ENCODE data around the gene HELZ2.

Gene HELZ2

GRCh38 chr20:63591147-63591533 lies 17.1 kb upstream of the HELZ2 start:
- TF ChIP-seq CTCF (IDR thresholded peaks at IDR 0.05; ENCODE audit: extremely low read depth, insufficient read depth, missing control alignments) = no peak
- in situ Hi-C loops (cut with MboI; ENCODE audit: low pct_unique_long_range_greater_than_20kb, low sequenced_read_pairs, unreplicated experiment) = no loop called here
- DNase-seq (ENCODE audit: low spot score) = no peak

- DNase-seq (ENCODE audit: low spot score) = no peak
- in situ Hi-C loops (cut with MboI; ENCODE audit: low pct_unique_long_range_greater_than_20kb, low sequenced_read_pairs, unreplicated experiment) = no loop called here
- TF ChIP-seq CTCF (IDR thresholded peaks at IDR 0.05; ENCODE audit: extremely low read depth, insufficient read depth, missing control alignments) = no peak
These were observed 16.4 kb upstream of the HELZ2 start for GRCh38 chr20:63590218-63591146.

- DNase-seq (ENCODE audit: low spot score) = no peak
- in situ Hi-C loops (cut with MboI; ENCODE audit: low pct_unique_long_range_greater_than_20kb, low sequenced_read_pairs, unreplicated experiment) = no loop called here
- no peak for TF ChIP-seq CTCF (IDR thresholded peaks at IDR 0.05; ENCODE audit: extremely low read depth, insufficient read depth, missing control alignments)
These were observed 15.5 kb upstream of the HELZ2 start for GRCh38 chr20:63589261-63590217.

GRCh38 chr20:63588641-63589041 lies 14.6 kb upstream of the HELZ2 start:
- no peak for DNase-seq (ENCODE audit: low spot score)
- in situ Hi-C loops (cut with MboI; ENCODE audit: low pct_unique_long_range_greater_than_20kb, low sequenced_read_pairs, unreplicated experiment) = no loop called here
- TF ChIP-seq CTCF (IDR thresholded peaks at IDR 0.05; ENCODE audit: extremely low read depth, insufficient read depth, missing control alignments) = no peak

- DNase-seq (ENCODE audit: low spot score) = no peak
- in situ Hi-C loops (cut with MboI; ENCODE audit: low pct_unique_long_range_greater_than_20kb, low sequenced_read_pairs, unreplicated experiment) = no loop called here
- TF ChIP-seq CTCF (IDR thresholded peaks at IDR 0.05; ENCODE audit: extremely low read depth, insufficient read depth, missing control alignments) = no peak
These were observed 13.9 kb upstream of the HELZ2 start for GRCh38 chr20:63587776-63588591.

- DNase-seq (ENCODE audit: low spot score) = no peak
- in situ Hi-C loops (cut with MboI; ENCODE audit: low pct_unique_long_range_greater_than_20kb, low sequenced_read_pairs, unreplicated experiment) = no loop called here
- no peak for TF ChIP-seq CTCF (IDR thresholded peaks at IDR 0.05; ENCODE audit: extremely low read depth, insufficient read depth, missing control alignments)
These were observed 13.2 kb upstream of the HELZ2 start for GRCh38 chr20:63587256-63587655.

All from GM13977 (cell line).